NB4 (cell line): ENCODE results near the gene CDH4.
A peak's percentile ranks its signal among the peaks of the same experiment; 100 is the strongest.

Experiments
- DNase-seq: peaks from one replicate; pipeline ENCODE4 v3.0.0; 2010; ENCODE audit warnings: low read depth
- H3K4me3 ChIP-seq: one replicate; pipeline ENCODE4 v1.5.1; 2011; ENCODE audit warnings: mild to moderate bottlenecking, low read depth, low read length, moderate library complexity
- MYC ChIP-seq: IDR thresholded peaks from 2 replicates; pipeline ENCODE4 v1.6.1; 2011; ENCODE audit warnings: low read depth, low read length
- POLR2A ChIP-seq: IDR thresholded peaks from 2 replicates; pipeline ENCODE4 v1.6.1; 2011; ENCODE audit warnings: mild to moderate bottlenecking; ENCODE audit not compliant: insufficient read length; ENCODE audit errors: extremely low read depth
- TF ChIP-seq, protein P1 (sequence below): IDR thresholded peaks from one replicate; pipeline ENCODE4 v1.5.1; 2012; ENCODE audit warnings: low read depth, low read length
- TF ChIP-seq, protein P2 (sequence below): IDR thresholded peaks from 2 replicates; pipeline ENCODE4 v1.6.1; 2011; ENCODE audit warnings: low read depth, low read length

The CDH4 gene

DNA sequence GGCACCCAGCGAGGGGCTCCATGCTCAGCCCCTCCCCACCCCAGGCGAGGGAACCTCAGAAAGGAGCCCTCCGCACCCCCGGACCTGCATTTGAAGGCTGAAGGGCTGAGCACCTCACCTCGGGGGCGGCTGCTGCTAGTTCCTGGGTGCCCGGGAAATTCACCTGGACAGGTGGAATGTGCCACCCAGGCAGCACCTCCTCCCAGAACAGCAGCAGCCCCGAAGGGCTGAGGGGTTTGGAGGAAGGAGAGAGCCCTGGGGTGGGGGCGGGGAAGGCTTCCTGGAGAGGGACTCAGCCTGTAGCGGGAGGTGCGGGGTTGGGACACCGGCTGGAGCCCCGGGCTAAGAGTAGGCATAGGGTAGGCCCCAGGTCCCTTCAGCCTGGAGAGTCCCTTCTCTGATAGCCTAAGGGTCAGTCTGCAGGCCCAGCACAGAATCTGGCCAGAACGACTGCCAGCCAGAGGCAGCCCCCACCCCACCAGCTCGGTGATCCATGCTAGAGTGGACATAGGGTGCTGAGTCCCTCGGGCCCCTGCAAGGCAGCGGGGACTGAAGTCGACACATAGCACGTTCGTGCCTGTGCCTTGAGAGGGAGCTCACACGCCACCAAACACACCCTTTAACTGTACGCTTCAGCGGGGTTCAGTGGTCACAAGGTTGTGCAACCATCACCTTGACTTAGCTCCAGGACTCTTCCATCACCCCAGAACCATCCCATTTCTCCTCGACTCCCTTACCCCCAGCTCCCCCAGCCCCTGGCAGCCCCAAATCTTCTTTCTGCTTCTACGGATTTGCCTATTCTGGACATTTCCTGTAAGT lies 632.7 kb downstream of the CDH4 start:
- no peak for TF ChIP-seq MYC
- TF ChIP-seq, protein P1, sequence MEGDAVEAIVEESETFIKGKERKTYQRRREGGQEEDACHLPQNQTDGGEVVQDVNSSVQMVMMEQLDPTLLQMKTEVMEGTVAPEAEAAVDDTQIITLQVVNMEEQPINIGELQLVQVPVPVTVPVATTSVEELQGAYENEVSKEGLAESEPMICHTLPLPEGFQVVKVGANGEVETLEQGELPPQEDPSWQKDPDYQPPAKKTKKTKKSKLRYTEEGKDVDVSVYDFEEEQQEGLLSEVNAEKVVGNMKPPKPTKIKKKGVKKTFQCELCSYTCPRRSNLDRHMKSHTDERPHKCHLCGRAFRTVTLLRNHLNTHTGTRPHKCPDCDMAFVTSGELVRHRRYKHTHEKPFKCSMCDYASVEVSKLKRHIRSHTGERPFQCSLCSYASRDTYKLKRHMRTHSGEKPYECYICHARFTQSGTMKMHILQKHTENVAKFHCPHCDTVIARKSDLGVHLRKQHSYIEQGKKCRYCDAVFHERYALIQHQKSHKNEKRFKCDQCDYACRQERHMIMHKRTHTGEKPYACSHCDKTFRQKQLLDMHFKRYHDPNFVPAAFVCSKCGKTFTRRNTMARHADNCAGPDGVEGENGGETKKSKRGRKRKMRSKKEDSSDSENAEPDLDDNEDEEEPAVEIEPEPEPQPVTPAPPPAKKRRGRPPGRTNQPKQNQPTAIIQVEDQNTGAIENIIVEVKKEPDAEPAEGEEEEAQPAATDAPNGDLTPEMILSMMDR, result no peak
- TF ChIP-seq, protein P2, sequence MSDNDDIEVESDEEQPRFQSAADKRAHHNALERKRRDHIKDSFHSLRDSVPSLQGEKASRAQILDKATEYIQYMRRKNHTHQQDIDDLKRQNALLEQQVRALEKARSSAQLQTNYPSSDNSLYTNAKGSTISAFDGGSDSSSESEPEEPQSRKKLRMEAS, result no peak
- TF ChIP-seq POLR2A, result no peak

DNA sequence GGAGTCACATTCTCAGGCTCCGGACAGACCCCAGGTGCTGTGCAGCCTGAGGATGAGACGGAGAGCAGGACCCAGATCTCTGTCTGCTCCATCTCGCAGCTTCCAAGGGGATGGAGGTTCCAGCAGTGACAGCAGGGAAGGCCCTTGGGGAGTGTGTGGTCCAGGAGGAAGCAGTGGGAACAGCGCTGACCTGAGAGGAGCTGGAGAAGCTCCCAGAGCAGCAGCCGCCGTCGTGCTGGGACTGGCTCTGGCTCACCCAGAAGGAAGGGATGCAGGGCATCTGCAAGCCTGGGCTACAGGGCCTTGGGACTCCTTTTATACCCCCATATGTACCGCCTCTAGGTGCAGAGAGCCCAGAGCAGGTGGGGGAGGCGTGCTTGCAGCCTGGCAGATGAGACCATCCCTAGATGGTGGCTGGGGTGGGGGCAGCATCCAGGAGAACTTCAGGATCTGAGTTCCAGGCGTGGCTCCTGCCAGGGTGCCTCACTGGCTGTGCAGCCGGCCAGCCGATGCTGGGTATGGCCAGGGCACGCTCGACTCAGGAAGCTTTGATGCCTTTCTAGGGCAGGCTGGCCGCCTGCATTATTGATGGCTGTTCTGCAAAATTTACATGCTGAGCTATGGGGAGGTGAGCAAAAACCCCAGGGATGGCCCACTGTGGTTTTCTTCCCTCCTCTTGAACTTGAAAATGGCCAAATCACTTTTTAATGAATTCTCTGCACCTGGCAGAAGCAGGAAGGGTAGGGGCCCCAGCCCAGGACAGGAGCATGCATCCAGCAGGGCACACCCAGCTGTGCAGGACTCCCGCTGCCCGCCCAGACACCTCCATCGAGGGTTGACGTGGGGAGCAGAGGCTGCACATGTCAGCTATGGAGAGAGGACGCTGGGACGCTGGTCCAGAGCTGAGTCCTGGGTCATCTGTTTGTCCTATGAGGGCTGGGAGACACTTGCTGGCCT lies 634.0 kb downstream of the CDH4 start:
- no peak for DNase-seq
- TF ChIP-seq POLR2A (no peak), MYC (no peak)
- TF ChIP-seq, protein P2, result no peak
- TF ChIP-seq, protein P1, result no peak
- no peak overlapping the region for H3K4me3 ChIP-seq

More for the DNA sequence above, 632.7 kb downstream of the CDH4 start:
- DNase-seq, result peak; percentile 27
- no peak overlapping the region for H3K4me3 ChIP-seq

DNA sequence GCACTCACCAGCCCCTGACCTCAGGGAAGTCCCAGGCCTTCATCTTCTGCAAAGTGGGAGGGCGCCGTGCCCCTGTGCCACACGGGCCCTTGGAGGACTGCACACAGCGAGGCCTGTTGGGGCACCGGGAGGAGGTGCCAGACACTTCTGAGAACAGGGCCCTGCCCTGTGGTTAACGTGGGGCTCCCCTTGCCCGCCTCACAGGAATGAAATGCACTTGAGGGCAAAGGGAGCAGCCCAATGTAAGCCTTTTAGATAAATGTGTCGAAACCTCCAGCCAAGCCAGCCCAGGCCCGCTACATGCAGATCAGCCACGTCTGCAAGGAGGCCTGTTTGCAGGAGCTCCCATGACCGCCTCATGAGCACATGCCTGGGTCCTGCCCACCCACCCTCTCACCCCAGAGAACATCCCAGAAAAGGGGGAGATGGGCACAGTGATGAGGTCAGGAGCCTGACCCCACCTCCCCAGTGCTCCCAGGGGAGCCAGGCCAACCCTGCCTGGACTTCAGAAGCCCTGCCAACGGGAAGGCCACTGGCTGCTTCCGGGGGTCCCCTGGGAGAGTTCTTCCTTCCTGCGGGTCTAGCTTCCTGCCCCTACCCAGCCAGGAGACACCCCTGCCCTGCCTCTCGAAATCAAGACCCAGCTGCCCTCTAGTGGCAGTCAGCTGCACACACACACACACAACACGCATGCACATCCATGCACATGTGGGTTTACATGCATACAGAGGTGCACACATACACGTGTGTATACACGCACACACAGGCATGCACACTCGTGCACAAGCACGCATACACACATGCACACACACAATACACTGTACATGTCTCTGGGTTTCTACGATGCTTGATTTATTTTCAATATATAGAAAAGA lies 634.9 kb downstream of the CDH4 start:
- peak; percentile 68 for DNase-seq
- H3K4me3 ChIP-seq, result no peak overlapping the region
- TF ChIP-seq, protein P1, result peak; percentile 95
- TF ChIP-seq, protein P2, result peak; percentile 87
- no peak; the same call in 1 of the 2 replicates for TF ChIP-seq MYC
- no peak for TF ChIP-seq POLR2A

DNA sequence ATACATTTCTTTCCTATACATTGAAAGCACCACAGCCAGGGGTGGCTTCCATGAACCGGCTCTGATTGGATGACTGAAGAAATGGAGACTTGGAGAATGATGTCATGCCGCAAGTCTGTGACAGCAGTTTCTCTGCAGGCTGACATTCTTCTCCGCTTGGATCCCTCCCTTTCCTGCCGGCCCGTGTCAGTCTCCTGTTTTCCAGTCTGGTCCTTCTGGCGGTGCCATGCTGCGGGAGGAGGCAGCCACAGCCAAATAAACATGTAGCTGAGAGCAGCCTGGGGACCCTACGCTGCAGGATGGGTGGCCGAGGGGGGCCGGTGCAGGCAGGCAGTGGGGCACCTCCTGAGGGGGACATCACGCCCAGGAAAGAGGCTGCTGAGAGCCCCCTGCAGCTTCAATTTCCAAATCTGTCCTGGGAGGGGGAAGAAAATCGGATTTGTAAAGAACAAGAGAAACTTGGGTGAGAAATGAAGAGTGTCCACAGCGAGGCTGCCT lies 635.6 kb downstream of the CDH4 start:
- no peak overlapping the region for H3K4me3 ChIP-seq
- TF ChIP-seq, protein P2, result no peak
- TF ChIP-seq MYC (no peak), POLR2A (no peak)
- TF ChIP-seq, protein P1, result no peak

More for the DNA sequence above, 635.6 kb downstream of the CDH4 start:
- DNase-seq, result no peak
